ENCODE results near the gene DEFB126. TPM values are rescaled to one million over a fixed set of nuclear protein-coding genes. Genes with fewer than 3 reads are reported as not detected.
"Not testable (repeated sequence)": the region's sequence is repeated elsewhere in the genome, so short reads cannot be mapped to it uniquely, and the experiment has no call there.

Gene DEFB126
- total RNA-seq, 1 experiment from 2014 or later, result not detected

GRCh38 chr20:103456-103855, 38.9 kb upstream of the DEFB126 start:
- H3K27me3 Mint-ChIP-seq (ENCODE audit: unreplicated experiment), result peaks cover 72% of the 10 kb centered on the region
- no peaks in the 10 kb centered on the region for H3K9me3 Mint-ChIP-seq (ENCODE audit: low read depth, unreplicated experiment)
- CTCF ChIA-PET, result no interaction called here
- no peaks in the 10 kb centered on the region for H3K36me3 Mint-ChIP-seq (ENCODE audit: insufficient read depth, unreplicated experiment)
- no peak for DNase-seq
- no peak for TF ChIP-seq CTCF (IDR thresholded peaks at IDR 0.05; ENCODE audit: unreplicated experiment)
- H3K27ac Mint-ChIP-seq (ENCODE audit: unreplicated experiment), result no peak overlapping the region
- no peak overlapping the region for H3K4me3 Mint-ChIP-seq (ENCODE audit: low read depth, unreplicated experiment)
- BruUV-seq (replicated peaks), result no TSS peak
- H3K4me1 Mint-ChIP-seq (ENCODE audit: low read depth, unreplicated experiment), result no peaks in the 10 kb centered on the region
- intact Hi-C loops (cut with micrococcal nuclease; ENCODE audit: unreplicated experiment), result no loop called here

GRCh38 chr20:112396-112795, 30.0 kb upstream of the DEFB126 start:
- no peak overlapping the region for H3K4me3 Mint-ChIP-seq (ENCODE audit: low read depth, unreplicated experiment)
- CTCF ChIA-PET, result no interaction called here
- TF ChIP-seq CTCF (IDR thresholded peaks at IDR 0.05; ENCODE audit: unreplicated experiment), result no peak
- intact Hi-C loops (cut with micrococcal nuclease; ENCODE audit: unreplicated experiment), result no loop called here
- no peak for DNase-seq
- no peaks in the 10 kb centered on the region for H3K9me3 Mint-ChIP-seq (ENCODE audit: low read depth, unreplicated experiment)
- no peaks in the 10 kb centered on the region for H3K36me3 Mint-ChIP-seq (ENCODE audit: insufficient read depth, unreplicated experiment)
- BruUV-seq (replicated peaks), result no TSS peak
- no peaks in the 10 kb centered on the region for H3K4me1 Mint-ChIP-seq (ENCODE audit: low read depth, unreplicated experiment)
- no peak overlapping the region for H3K27ac Mint-ChIP-seq (ENCODE audit: unreplicated experiment)
- peaks cover 21% of the 10 kb centered on the region for H3K27me3 Mint-ChIP-seq (ENCODE audit: unreplicated experiment)

- intact Hi-C loops (cut with micrococcal nuclease; ENCODE audit: unreplicated experiment), result no loop called here
- DNase-seq, result no peak
- Mint-ChIP-seq H3K9me3 (ENCODE audit: low read depth, unreplicated experiment) (peaks cover 5% of the 10 kb centered on the region), H3K27ac (ENCODE audit: unreplicated experiment) (no peak overlapping the region), H3K4me3 (ENCODE audit: low read depth, unreplicated experiment) (no peak overlapping the region), H3K36me3 (ENCODE audit: insufficient read depth, unreplicated experiment) (no peaks in the 10 kb centered on the region), H3K27me3 (ENCODE audit: unreplicated experiment) (peaks cover 31% of the 10 kb centered on the region), H3K4me1 (ENCODE audit: low read depth, unreplicated experiment) (no peaks in the 10 kb centered on the region)
- CTCF ChIA-PET, result no interaction called here
- no peak for TF ChIP-seq CTCF (IDR thresholded peaks at IDR 0.05; ENCODE audit: unreplicated experiment)
- no TSS peak for BruUV-seq (replicated peaks)
These were observed 24.9 kb upstream of the DEFB126 start for GRCh38 chr20:117518-117917.

- DNase-seq; H3K36me3 Mint-ChIP-seq (ENCODE audit: insufficient read depth, unreplicated experiment); CTCF ChIA-PET; H3K4me3 Mint-ChIP-seq (ENCODE audit: low read depth, unreplicated experiment); H3K27ac Mint-ChIP-seq (ENCODE audit: unreplicated experiment); BruUV-seq (replicated peaks); H3K9me3 Mint-ChIP-seq (ENCODE audit: low read depth, unreplicated experiment); H3K4me1 Mint-ChIP-seq (ENCODE audit: low read depth, unreplicated experiment); intact Hi-C loops (cut with micrococcal nuclease; ENCODE audit: unreplicated experiment): not testable (repeated sequence)
- peaks cover 22% of the 10 kb centered on the region for H3K27me3 Mint-ChIP-seq (ENCODE audit: unreplicated experiment)
These were observed 12.5 kb upstream of the DEFB126 start for GRCh38 chr20:129786-130323.

GRCh38 chr20:137668-138490, 4.5 kb upstream of the DEFB126 start:
- intact Hi-C loops (cut with micrococcal nuclease; ENCODE audit: unreplicated experiment), result no loop called here
- DNase-seq, result no peak
- CTCF ChIA-PET, result interaction anchor here (0.5 kb wide), 1 partner anchor 9 kb away, joined by 9 read pairs; no protein-coding TSS in a partner anchor
- H3K9me3 Mint-ChIP-seq (ENCODE audit: low read depth, unreplicated experiment), result no peaks in the 10 kb centered on the region
- no TSS peak for BruUV-seq (replicated peaks)
- no peak overlapping the region for H3K27ac Mint-ChIP-seq (ENCODE audit: unreplicated experiment)
- no peaks in the 10 kb centered on the region for H3K27me3 Mint-ChIP-seq (ENCODE audit: unreplicated experiment)
- TF ChIP-seq CTCF (IDR thresholded peaks at IDR 0.05; ENCODE audit: unreplicated experiment), result no peak
- H3K4me3 Mint-ChIP-seq (ENCODE audit: low read depth, unreplicated experiment), result no peak overlapping the region
- no peaks in the 10 kb centered on the region for H3K4me1 Mint-ChIP-seq (ENCODE audit: low read depth, unreplicated experiment)
- no peaks in the 10 kb centered on the region for H3K36me3 Mint-ChIP-seq (ENCODE audit: insufficient read depth, unreplicated experiment)

All from Calu3 (cell line).